K562 (cell line): ENCODE results near the gene SNU13. TPM values are rescaled to one million over a fixed set of nuclear protein-coding genes. Genes with fewer than 3 reads are reported as not detected.
A peak's percentile ranks its signal among the peaks of the same experiment; 100 is the strongest.

Source experiments
- ATAC-seq: fragments of 200-7000 bp; cut with Tn5 transposase; 3 replicates; pipeline ENCODE4 v1.9.1; 2020; ENCODE audit warnings: moderate library complexity
- BruUV-seq: library from RNA; stranded (reverse); fragments of 400-500 nt; replicated peaks from 2 replicates; lab custom pipeline; 2021; lab: Mats Ljungman, UMichigan
- CTCF ChIA-PET: fragments of 300-600 bp; formaldehyde crosslinking; extraction: SDS; loops from one replicate; lab custom pipeline; 2021; ENCODE audit warnings: low intra/inter-chr PET ratio; lab: Yijun Ruan, JAX
- POLR2A ChIA-PET: fragments of 300-600, 350-650 bp; sonication (Branson Sonifier 250); formaldehyde crosslinking; extraction: SDS; loops from one replicate; lab custom pipeline; 2021; ENCODE audit warnings: antibody characterized with exemption, inconsistent platforms; lab: Yijun Ruan, JAX
- DNase-seq, 4 experiments: peaks; one replicate each; pipeline versions ENCODE4 v3.0.0 to v3.0.0-alpha.2; 2011 to 2018; ENCODE audit warnings: low spot score in 3 of 4, mixed read lengths in 3 of 4; ENCODE audit errors: extremely low read depth in 1 of 4
- FAIRE-seq: peaks from 2 replicates; lab custom pipeline; 2011; peaks lifted over from hg19 to GRCh38; lab: Jason Lieb, UNC
- H2AFZ ChIP-seq: 2 replicates; pipeline ENCODE4 v1.6.0; 2011; ENCODE audit warnings: low read depth, low read length, control low read depth, inconsistent platforms
- H3K27ac ChIP-seq: fragments of 200-600 bp; 3 replicates; pipeline ENCODE4 v1.8.0; 2011; ENCODE audit warnings: low read depth, mild to moderate bottlenecking, control low read depth, inconsistent platforms, low read length, moderate library complexity, mixed read lengths; ENCODE audit errors: extremely low read depth
- H3K27me3 ChIP-seq, 2 experiments: fragments of 300-600 bp in 1 of 2; 2 replicates in 1 of 2; 3 replicates in 1 of 2; pipeline versions ENCODE4 v1.6.0 to v1.8.0; 2011; ENCODE audit warnings: inconsistent platforms in 2 of 2, low read length in 2 of 2, mild to moderate bottlenecking in 1 of 2, mixed read lengths in 1 of 2, moderate library complexity in 1 of 2; ENCODE audit not compliant: control insufficient read depth in 2 of 2, insufficient read depth in 2 of 2
- H3K36me3 ChIP-seq: fragments of 300-600 bp; 3 replicates; pipeline ENCODE4 v1.8.0; 2011; ENCODE audit warnings: mild to moderate bottlenecking, low read length, inconsistent platforms; ENCODE audit not compliant: control insufficient read depth, insufficient read depth
- H3K4me1 ChIP-seq, 2 experiments: fragments of 200-600 bp in 1 of 2; replicated peaks in 1 of 2; 2 replicates in 1 of 2; 3 replicates in 1 of 2; pipeline versions ENCODE4 v1.5.1 to v1.8.0; 2011; ENCODE audit warnings: inconsistent platforms in 2 of 2, low read length in 2 of 2, mild to moderate bottlenecking in 1 of 2, mixed read lengths in 1 of 2, moderate library complexity in 1 of 2; ENCODE audit not compliant: control insufficient read depth in 2 of 2, insufficient read depth in 2 of 2
- H3K4me2 ChIP-seq: 2 replicates; pipeline ENCODE4 v1.6.1; 2011; ENCODE audit warnings: low read length, control low read depth, inconsistent platforms, mixed read lengths; ENCODE audit not compliant: insufficient read depth
- H3K4me3 ChIP-seq: fragments of 200-600 bp; sonication (generic), shearing (Covaris generic); 2 replicates; pipeline ENCODE4 v1.5.1; 2016; ENCODE audit warnings: control low read depth, inconsistent platforms
- H3K79me2 ChIP-seq: fragments of 200-600 bp; 3 replicates; pipeline ENCODE4 v1.8.0; 2011; ENCODE audit warnings: low read length, inconsistent platforms; ENCODE audit not compliant: control insufficient read depth, insufficient read depth
- H3K9ac ChIP-seq, 2 experiments: 2 replicates each; pipeline versions ENCODE4 v1.6.0 to v1.6.1; 2011; ENCODE audit warnings: low read depth in 2 of 2, low read length in 2 of 2, control low read depth in 1 of 2, inconsistent platforms in 1 of 2, mild to moderate bottlenecking in 1 of 2, mixed read lengths in 1 of 2; ENCODE audit not compliant: insufficient read depth in 1 of 2
- H3K9me1 ChIP-seq: one replicate; pipeline ENCODE4 v1.6.0; 2011; ENCODE audit warnings: inconsistent platforms, mild to moderate bottlenecking, low read length, moderate library complexity; ENCODE audit not compliant: control insufficient read depth, insufficient read depth
- H3K9me3 ChIP-seq: replicated peaks from 2 replicates; pipeline ENCODE4 v1.5.1; 2011; ENCODE audit warnings: low read depth, low read length, inconsistent platforms; ENCODE audit not compliant: control insufficient read depth, insufficient read depth
- H4K20me1 ChIP-seq: replicated peaks from 2 replicates; pipeline ENCODE4 v1.6.1; 2011; ENCODE audit warnings: low read length, inconsistent platforms, mixed read lengths; ENCODE audit not compliant: control insufficient read depth, insufficient read depth
- BCOR ChIP-seq: fragments of 450-650 bp; IDR thresholded peaks from 2 replicates; pipeline ENCODE4 v1.6.1; 2016
- CBFA2T3 ChIP-seq: fragments of 450-650 bp; IDR thresholded peaks from 2 replicates; pipeline ENCODE4 v1.6.1; 2017
- HDAC2 ChIP-seq: fragments of 450-650 bp; IDR thresholded peaks from 2 replicates; pipeline ENCODE4 v1.6.1; 2016; ENCODE audit warnings: mild to moderate bottlenecking
- MCM2 ChIP-seq: fragments of 450-650 bp; IDR thresholded peaks from 2 replicates; pipeline ENCODE4 v1.6.1; 2017; ENCODE audit warnings: low read depth, mild to moderate bottlenecking
- NFIC ChIP-seq: fragments of 450-650 bp; IDR thresholded peaks from 2 replicates; pipeline ENCODE4 v1.6.1; 2017; ENCODE audit warnings: mild to moderate bottlenecking, inconsistent platforms
- PPARD ChIP-seq: fragments of 250-450 bp; sonication (Bioruptor Pico); IDR thresholded peaks from 2 replicates; pipeline ENCODE4 v1.8.0; 2022; ENCODE audit warnings: inconsistent platforms, mild to moderate bottlenecking, moderate library complexity
- STAT5A ChIP-seq: IDR thresholded peaks from 2 replicates; pipeline ENCODE4 v1.6.1; 2012; ENCODE audit warnings: low read length, inconsistent platforms, borderline replicate concordance
- TOE1 ChIP-seq, 2 experiments: fragments of 450-650 bp in 1 of 2; sonication (generic) in 1 of 2; formaldehyde crosslinking in 1 of 2; IDR thresholded peaks; 2 replicates each; pipeline versions ENCODE4 v1.7.1 to v1.8.0; 2016 to 2022; ENCODE audit warnings: borderline replicate concordance in 2 of 2, mild to moderate bottlenecking in 2 of 2, antibody characterized with exemption in 1 of 2, inconsistent platforms in 1 of 2, low read depth in 1 of 2, missing genetic modification reagents in 1 of 2, moderate library complexity in 1 of 2
- ZNF717 ChIP-seq: fragments of 250-450 bp; sonication (Bioruptor Pico); IDR thresholded peaks from 2 replicates; pipeline ENCODE4 v1.5.0; 2021
- WGBS: fragments of 100-300 bp; shearing (Covaris generic); methylation state at CpG from one replicate; pipeline ENCODE4 v1.1.6; 2016; ENCODE audit warnings: low coverage, mixed read lengths; ENCODE audit not compliant: insufficient coverage; ENCODE audit errors: missing lambda C conversion rate; 5-methylcytosine and 5-hydroxymethylcytosine counted together
- in situ Hi-C: fragments of 300-500 bp; cut with MboI; formaldehyde crosslinking; loops from 4 replicates; pipeline ENCODE4 v1.15.0; 2018; ENCODE audit warnings: inconsistent platforms, mixed read lengths
- intact Hi-C: fragments of 100-400 bp; cut with micrococcal nuclease; formaldehyde crosslinking; loops from 2 replicates; pipeline ENCODE4 v1.14.2; 2022
- polyA plus RNA-seq, 8 experiments: library from polyadenylated mRNA; depleted of rRNA in 4 of 8; stranded (reverse) in 5 of 8; unstranded in 3 of 8; fragments of >200 nt; fragmentation: Nextera tagmentation in 2 of 8; fragmentation: Illumina TruSeq in 1 of 8; extraction: Ambion mirVana in 2 of 8; extraction: Trizol in 1 of 8; gene quantifications; 2 replicates each; pipeline versions ENCODE4 v1.2.1 to v1.2.3, GENCODE V29; 2011 to 2014; ENCODE audit warnings: inconsistent platforms in 1 of 8, missing spikeins in 1 of 8
- total RNA-seq, 7 experiments: library from RNA; depleted of rRNA in 6 of 7; stranded (reverse); fragments of >200 nt in 6 of 7; fragmentation: Illumina TruSeq in 2 of 7; extraction: Trizol in 2 of 7; gene quantifications; 2 replicates each; pipeline versions ENCODE4 v1.2.1 to v1.2.3, GENCODE V29; 2011 to 2021; ENCODE audit warnings: low replicate concordance in 1 of 7
- TF ChIP-seq, protein P1 (sequence below): fragments of 250-450 bp; sonication (Bioruptor Pico); IDR thresholded peaks from 2 replicates; pipeline ENCODE4 v1.5.0; 2020; ENCODE audit warnings: mild to moderate bottlenecking
- TF ChIP-seq, protein P2 (sequence below): sonication (generic); formaldehyde crosslinking; IDR thresholded peaks from 2 replicates; pipeline ENCODE4 v1.8.0; 2022; ENCODE audit warnings: mild to moderate bottlenecking, missing genetic modification reagents, borderline replicate concordance
- TF ChIP-seq, protein P3 (sequence below): sonication (generic); formaldehyde crosslinking; IDR thresholded peaks from 2 replicates; pipeline ENCODE4 v1.8.0; 2022; ENCODE audit warnings: mild to moderate bottlenecking, missing genetic modification reagents

Gene SNU13
- total and polyA plus RNA-seq, 9 of the 15 experiments (the other 6 are each of a cell fraction or from before 2014, with no cell fraction given) = 185 to 981 (median 283) TPM

DNA sequence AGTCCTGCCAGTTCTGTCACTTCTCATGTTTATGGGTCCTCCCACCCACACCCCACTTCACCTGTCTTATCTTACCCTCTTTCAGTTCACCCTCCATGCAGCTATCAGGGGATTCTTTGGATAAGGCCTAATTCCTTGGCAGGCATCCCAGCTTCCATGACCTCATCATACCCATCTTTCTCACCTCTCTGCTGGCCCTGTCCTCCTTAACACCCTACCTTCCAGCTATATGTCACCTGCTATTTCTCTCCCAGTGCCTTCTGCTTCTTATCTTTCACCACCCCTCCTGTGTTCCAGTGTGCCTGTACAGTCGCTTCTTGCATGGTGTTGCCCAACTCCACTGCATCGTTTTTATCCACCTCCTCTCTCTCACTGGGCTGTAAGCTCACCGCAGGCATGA, 28.3 kb downstream of the SNU13 start:
- peak; percentile 11; the same call in 1 of the 2 replicates for TF ChIP-seq CBFA2T3
- TF ChIP-seq NFIC = 0 out of 2 replicates have a peak, but pooled peaks have one; percentile 21
- TF ChIP-seq ZNF717 (CRISPR knock-in tag) = no peak
- Histone ChIP-seq H3K79me2 (no peaks in the 10 kb centered on the region), H4K20me1 (no peaks in the 10 kb centered on the region), H3K4me2 (no peak overlapping the region), H3K27ac (no peak overlapping the region), H3K9me1 (no peaks in the 10 kb centered on the region), H3K36me3 (peaks cover 90% of the 10 kb centered on the region), H2AFZ (no peak overlapping the region), H3K27me3 (no peaks in the 10 kb centered on the region), H3K4me1 (no peaks in the 10 kb centered on the region), H3K9ac (no peak overlapping the region), H3K9me3 (no peaks in the 10 kb centered on the region), H3K4me3 (no peak overlapping the region)
- no peak for FAIRE-seq
- intact Hi-C loops = no loop called here
- POLR2A ChIA-PET = interaction anchor here (1.1 to 1.5 kb wide), 2 partner anchors 9 to 17 kb away, joined by 3 to 6 read pairs; no protein-coding TSS in a partner anchor
- WGBS = 92% methylated on average over 2 of the region's 3 CpGs
- CTCF ChIA-PET = no interaction called here
- in situ Hi-C loops = no loop called here
- DNase-seq = peak in 1 of 4 experiments; percentile 14
- no TSS peak for BruUV-seq
- ATAC-seq = no peak

DNA sequence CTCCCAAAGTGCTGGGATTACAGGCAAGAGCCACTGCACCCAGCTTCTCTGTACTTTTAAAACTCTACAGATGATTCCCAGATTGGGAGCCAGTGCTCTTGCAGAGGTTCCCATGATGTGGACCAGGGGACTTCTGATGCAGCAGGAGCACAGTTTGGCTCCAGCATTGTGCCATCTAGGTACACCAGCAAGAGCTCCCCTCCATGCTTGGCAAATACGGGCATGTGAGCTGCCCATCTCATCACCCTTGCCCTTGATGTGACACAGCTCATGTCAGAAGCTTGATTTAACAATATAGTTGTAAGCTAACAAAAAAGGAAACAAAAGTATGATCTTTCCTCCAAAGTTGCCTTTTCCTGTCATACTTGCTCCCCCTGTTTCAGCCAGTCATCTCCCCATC, 28.7 kb downstream of the SNU13 start:
- CTCF ChIA-PET = no interaction called here
- H3K79me2 ChIP-seq = no peaks in the 10 kb centered on the region
- POLR2A ChIA-PET = interaction anchor here (1.5 kb wide), 1 partner anchor 16 kb away, joined by 3 read pairs; no protein-coding TSS in a partner anchor
- intact Hi-C loops = no loop called here
- H2AFZ ChIP-seq = no peak overlapping the region
- no peaks in the 10 kb centered on the region for H4K20me1 ChIP-seq
- H3K27ac ChIP-seq = no peak overlapping the region
- no CpG with 5 or more reads among the region's 1 CpG for WGBS
- H3K9ac ChIP-seq = no peak overlapping the region
- H3K4me2 ChIP-seq = no peak overlapping the region
- H3K4me1 ChIP-seq = no peaks in the 10 kb centered on the region
- no peak for ATAC-seq
- H3K36me3 ChIP-seq = peaks cover 89% of the 10 kb centered on the region
- no peak overlapping the region for H3K4me3 ChIP-seq
- H3K27me3 ChIP-seq = no peaks in the 10 kb centered on the region
- no peaks in the 10 kb centered on the region for H3K9me1 ChIP-seq
- no peak for DNase-seq
- no peaks in the 10 kb centered on the region for H3K9me3 ChIP-seq
- no TSS peak for BruUV-seq
- FAIRE-seq = no peak
- in situ Hi-C loops = no loop called here
- TF ChIP-seq STAT5A = no peak
- TF ChIP-seq MCM2 = no peak
- TF ChIP-seq BCOR = no peak
- no peak for TF ChIP-seq TOE1 (IDR thresholded peaks at IDR 0.05; ENCODE audit: borderline replicate concordance)
- no peak for TF ChIP-seq TOE1 (CRISPR knock-in tag; IDR thresholded peaks at IDR 0.05; ENCODE audit: borderline replicate concordance, low read depth)
- TF ChIP-seq, protein P1, sequence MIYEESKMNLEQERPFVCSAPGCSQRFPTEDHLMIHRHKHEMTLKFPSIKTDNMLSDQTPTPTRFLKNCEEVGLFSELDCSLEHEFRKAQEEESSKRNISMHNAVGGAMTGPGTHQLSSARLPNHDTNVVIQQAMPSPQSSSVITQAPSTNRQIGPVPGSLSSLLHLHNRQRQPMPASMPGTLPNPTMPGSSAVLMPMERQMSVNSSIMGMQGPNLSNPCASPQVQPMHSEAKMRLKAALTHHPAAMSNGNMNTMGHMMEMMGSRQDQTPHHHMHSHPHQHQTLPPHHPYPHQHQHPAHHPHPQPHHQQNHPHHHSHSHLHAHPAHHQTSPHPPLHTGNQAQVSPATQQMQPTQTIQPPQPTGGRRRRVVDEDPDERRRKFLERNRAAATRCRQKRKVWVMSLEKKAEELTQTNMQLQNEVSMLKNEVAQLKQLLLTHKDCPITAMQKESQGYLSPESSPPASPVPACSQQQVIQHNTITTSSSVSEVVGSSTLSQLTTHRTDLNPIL = no peak
- TF ChIP-seq, protein P2, sequence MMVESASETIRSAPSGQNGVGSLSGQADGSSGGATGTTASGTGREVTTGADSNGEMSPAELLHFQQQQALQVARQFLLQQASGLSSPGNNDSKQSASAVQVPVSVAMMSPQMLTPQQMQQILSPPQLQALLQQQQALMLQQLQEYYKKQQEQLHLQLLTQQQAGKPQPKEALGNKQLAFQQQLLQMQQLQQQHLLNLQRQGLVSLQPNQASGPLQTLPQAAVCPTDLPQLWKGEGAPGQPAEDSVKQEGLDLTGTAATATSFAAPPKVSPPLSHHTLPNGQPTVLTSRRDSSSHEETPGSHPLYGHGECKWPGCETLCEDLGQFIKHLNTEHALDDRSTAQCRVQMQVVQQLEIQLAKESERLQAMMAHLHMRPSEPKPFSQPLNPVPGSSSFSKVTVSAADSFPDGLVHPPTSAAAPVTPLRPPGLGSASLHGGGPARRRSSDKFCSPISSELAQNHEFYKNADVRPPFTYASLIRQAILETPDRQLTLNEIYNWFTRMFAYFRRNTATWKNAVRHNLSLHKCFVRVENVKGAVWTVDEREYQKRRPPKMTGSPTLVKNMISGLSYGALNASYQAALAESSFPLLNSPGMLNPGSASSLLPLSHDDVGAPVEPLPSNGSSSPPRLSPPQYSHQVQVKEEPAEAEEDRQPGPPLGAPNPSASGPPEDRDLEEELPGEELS (CRISPR knock-in tag) = no peak
- TF ChIP-seq, protein P3, sequence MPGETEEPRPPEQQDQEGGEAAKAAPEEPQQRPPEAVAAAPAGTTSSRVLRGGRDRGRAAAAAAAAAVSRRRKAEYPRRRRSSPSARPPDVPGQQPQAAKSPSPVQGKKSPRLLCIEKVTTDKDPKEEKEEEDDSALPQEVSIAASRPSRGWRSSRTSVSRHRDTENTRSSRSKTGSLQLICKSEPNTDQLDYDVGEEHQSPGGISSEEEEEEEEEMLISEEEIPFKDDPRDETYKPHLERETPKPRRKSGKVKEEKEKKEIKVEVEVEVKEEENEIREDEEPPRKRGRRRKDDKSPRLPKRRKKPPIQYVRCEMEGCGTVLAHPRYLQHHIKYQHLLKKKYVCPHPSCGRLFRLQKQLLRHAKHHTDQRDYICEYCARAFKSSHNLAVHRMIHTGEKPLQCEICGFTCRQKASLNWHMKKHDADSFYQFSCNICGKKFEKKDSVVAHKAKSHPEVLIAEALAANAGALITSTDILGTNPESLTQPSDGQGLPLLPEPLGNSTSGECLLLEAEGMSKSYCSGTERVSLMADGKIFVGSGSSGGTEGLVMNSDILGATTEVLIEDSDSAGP = no peak
- no peak for TF ChIP-seq HDAC2
- no peak for TF ChIP-seq PPARD (CRISPR knock-in tag)
